Brain microvascular endothelial cell (primary cell): Measurements from ENCODE around the gene CEP112.

Source experiments
- DNase-seq: peaks from one replicate; pipeline ENCODE4 v3.0.0-alpha.2; 2020
- H3K27ac ChIP-seq: fragments of 250-450 bp; sonication (Bioruptor Pico); 2 replicates; pipeline ENCODE4 v1.5.1; 2020; ENCODE audit warnings: mild to moderate bottlenecking, moderate library complexity
- H3K27me3 ChIP-seq: fragments of 250-450 bp; sonication (Bioruptor Pico); replicated peaks from 2 replicates; pipeline ENCODE4 v1.5.1; 2020; ENCODE audit warnings: mild to moderate bottlenecking
- H3K36me3 ChIP-seq: fragments of 250-450 bp; sonication (Bioruptor Pico); replicated peaks from 2 replicates; pipeline ENCODE4 v1.5.1; 2020; ENCODE audit warnings: mild to moderate bottlenecking
- H3K4me3 ChIP-seq: 2 replicates; pipeline ENCODE4 v1.5.1; 2011; ENCODE audit warnings: low read depth, mild to moderate bottlenecking, control low read depth, low read length, moderate library complexity
- in situ Hi-C: cut with HindIII; loops from 2 replicates; pipeline ENCODE4 v1.10.0; 2017; ENCODE audit warnings: low sequenced_read_pairs, low pct_ligation_motif_present
- TF ChIP-seq, protein P1 (sequence below): IDR thresholded peaks from 2 replicates; pipeline ENCODE4 v1.5.1; 2011; ENCODE audit warnings: low read depth, mild to moderate bottlenecking, moderate library complexity, low read length, control low read depth, inconsistent platforms; ENCODE audit errors: missing control alignments

The CEP112 gene

DNA sequence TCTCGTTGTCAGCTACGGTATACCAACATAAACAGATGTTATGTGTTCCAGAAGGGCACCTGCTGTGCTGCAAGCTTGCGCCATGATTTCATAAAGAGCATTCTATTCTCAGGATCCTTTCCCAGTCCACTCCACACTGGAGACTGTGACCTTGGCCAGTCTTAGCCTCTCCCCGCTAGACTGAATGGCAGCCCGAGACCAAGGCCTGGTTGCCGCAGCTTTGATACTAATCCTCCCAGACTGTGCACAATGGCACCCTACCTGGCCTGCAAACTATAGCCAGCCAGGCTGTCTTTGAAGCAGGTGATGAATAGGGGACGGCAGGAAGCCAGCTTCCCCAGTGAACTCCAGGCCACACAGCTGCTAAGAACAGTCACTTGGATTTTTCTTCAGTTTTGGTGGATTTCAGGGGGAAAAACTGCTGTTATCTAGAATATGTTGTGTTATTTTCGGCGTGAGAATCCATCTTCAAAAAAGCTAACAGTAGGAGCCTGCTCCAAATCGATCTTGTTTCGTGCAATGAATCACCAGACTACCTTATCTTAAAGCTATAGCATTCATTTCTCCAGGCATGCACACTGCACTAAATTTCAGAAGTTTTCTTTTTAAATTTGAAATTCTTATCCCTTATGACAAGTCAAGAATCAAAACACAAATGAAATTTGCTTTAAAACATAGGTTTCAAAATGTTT lies 289.0 kb downstream of the CEP112 start:
- H3K4me3 ChIP-seq: no peak overlapping the region
- H3K36me3 ChIP-seq: no peaks in the 10 kb centered on the region
- no peak overlapping the region for H3K27ac ChIP-seq
- in situ Hi-C loops: no loop called here
- TF ChIP-seq, protein P1, sequence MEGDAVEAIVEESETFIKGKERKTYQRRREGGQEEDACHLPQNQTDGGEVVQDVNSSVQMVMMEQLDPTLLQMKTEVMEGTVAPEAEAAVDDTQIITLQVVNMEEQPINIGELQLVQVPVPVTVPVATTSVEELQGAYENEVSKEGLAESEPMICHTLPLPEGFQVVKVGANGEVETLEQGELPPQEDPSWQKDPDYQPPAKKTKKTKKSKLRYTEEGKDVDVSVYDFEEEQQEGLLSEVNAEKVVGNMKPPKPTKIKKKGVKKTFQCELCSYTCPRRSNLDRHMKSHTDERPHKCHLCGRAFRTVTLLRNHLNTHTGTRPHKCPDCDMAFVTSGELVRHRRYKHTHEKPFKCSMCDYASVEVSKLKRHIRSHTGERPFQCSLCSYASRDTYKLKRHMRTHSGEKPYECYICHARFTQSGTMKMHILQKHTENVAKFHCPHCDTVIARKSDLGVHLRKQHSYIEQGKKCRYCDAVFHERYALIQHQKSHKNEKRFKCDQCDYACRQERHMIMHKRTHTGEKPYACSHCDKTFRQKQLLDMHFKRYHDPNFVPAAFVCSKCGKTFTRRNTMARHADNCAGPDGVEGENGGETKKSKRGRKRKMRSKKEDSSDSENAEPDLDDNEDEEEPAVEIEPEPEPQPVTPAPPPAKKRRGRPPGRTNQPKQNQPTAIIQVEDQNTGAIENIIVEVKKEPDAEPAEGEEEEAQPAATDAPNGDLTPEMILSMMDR: no peak
- no peak for DNase-seq
- no peaks in the 10 kb centered on the region for H3K27me3 ChIP-seq

DNA sequence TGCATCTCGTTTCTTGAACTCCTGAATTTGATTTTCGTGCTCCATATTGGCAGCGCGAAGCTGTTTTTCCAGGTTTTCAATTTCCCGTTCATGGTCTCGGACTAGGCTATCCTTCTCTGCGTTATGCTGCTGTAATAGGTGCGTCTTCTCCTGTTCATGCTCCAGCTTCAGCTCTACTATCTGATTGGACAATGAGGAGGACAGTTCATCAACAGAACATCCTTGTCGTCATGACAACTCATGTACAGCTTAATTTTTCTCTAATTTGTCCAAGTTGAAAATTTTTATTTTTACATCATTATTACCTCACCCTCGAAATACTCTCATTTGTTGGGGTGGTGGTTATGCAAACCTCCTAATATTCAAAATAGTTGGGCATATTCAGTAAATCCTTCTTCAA lies 289.8 kb downstream of the CEP112 start:
- in situ Hi-C loops: no loop called here
- Histone ChIP-seq H3K4me3 (no peak overlapping the region), H3K36me3 (no peaks in the 10 kb centered on the region), H3K27me3 (no peaks in the 10 kb centered on the region), H3K27ac (no peak overlapping the region)
- DNase-seq: no peak
- TF ChIP-seq, protein P1: no peak

DNA sequence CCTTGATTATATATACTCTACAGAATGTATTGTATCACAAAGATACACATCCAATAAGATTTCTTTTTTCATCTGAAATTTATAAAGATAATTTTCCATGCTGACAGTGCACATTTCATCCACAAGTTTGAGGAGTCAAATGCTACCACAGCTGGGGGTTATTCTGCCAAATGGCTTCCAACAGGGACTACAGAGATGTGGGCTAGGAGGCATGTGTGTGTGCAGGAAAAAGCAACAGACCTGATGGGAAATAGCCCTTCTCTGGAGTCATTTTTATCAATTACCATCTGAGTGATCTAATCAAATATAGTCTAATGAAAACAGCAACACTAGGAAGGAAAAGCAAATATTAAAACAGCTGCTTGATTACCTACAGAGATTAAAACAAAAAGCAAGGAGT lies 290.5 kb downstream of the CEP112 start:
- TF ChIP-seq, protein P1: no peak
- Histone ChIP-seq H3K36me3 (no peaks in the 10 kb centered on the region), H3K27me3 (no peaks in the 10 kb centered on the region), H3K4me3 (no peak overlapping the region), H3K27ac (no peak overlapping the region)
- in situ Hi-C loops: no loop called here
- DNase-seq: no peak

DNA sequence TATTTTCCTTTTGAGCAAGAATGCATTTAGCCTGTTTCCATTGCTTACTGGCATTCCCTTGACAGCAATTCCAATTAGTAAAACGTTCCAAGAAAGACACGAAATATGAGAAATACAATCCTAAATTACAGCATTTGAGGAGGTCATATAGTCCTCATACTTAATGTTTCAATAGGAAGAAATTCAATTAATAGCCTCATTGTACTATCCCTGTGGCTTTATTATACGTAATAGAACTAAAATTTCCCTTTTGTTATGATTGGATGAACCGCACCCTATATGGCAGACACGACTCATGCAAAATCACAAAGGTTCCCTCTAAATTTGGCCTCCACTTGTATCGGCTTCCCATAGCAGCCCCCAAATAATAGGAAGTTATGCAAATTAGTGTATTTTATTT lies 291.7 kb downstream of the CEP112 start:
- in situ Hi-C loops: no loop called here
- no peak overlapping the region for H3K4me3 ChIP-seq
- H3K27me3 ChIP-seq: no peaks in the 10 kb centered on the region
- no peak overlapping the region for H3K27ac ChIP-seq
- no peaks in the 10 kb centered on the region for H3K36me3 ChIP-seq
- TF ChIP-seq, protein P1: no peak
- DNase-seq: no peak

DNA sequence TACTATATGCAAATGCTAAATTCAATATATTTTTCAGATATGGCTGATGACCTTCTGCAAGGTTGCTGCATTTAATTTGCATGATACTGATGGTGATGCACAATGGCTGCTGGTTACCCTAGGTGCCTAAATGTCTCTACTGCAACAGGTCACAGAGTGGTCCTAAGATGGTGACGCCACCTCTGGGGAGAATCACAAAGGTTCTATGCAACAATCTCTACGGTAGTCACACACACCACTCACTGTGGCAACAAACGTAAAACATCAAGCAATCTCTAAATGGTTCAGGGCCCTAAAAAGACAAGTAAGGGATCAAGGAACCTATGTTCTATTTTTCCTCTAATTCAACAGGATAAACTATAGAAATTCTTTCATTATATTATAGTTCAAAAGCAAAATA lies 293.3 kb downstream of the CEP112 start:
- H3K27me3 ChIP-seq: no peaks in the 10 kb centered on the region
- H3K4me3 ChIP-seq: no peak overlapping the region
- H3K36me3 ChIP-seq: no peaks in the 10 kb centered on the region
- H3K27ac ChIP-seq: no peak overlapping the region
- DNase-seq: no peak
- in situ Hi-C loops: no loop called here
- TF ChIP-seq, protein P1: no peak

DNA sequence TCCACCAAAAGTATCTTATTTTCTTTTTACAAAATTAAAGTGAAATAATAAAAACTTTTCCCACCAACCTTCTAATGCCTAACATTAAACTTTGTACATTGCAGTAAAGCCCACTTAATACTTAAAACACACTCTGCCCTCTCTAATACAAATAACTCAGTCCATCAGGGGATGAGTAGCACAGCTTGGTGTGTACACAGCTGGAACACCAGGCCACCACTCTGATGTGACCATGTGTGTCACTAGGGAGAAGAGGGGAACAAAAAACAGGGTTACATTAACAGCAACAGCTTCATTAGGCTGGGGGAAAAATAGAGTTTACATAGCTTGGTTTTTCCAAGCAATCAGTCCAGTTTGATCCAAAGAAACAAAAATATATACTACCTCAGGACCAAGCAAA lies 295.0 kb downstream of the CEP112 start:
- DNase-seq: no peak
- H3K4me3 ChIP-seq: no peak overlapping the region
- no peak overlapping the region for H3K27ac ChIP-seq
- H3K27me3 ChIP-seq: no peaks in the 10 kb centered on the region
- TF ChIP-seq, protein P1: no peak
- H3K36me3 ChIP-seq: no peaks in the 10 kb centered on the region
- in situ Hi-C loops: no loop called here
